Astrocyte (in vitro differentiated cells and primary cell): ENCODE measurements around the gene LHFPL3. TPM values are rescaled to one million over a fixed set of nuclear protein-coding genes. Genes with fewer than 3 reads are reported as not detected.
A peak's percentile ranks its signal among the peaks of the same experiment; 100 is the strongest.
"Not testable (repeated sequence)": the region's sequence is repeated elsewhere in the genome, so short reads cannot be mapped to it uniquely, and the experiment has no call there.

Source experiments
- DNase-seq: peaks from one replicate; pipeline ENCODE4 v3.0.0-alpha.2; 2010; ENCODE audit warnings: low read depth
- FAIRE-seq: peaks from 2 replicates; lab custom pipeline; 2011; peaks lifted over from hg19 to GRCh38; lab: Jason Lieb, UNC
- H2AFZ ChIP-seq: 2 replicates; pipeline ENCODE4 v1.6.0; 2012; ENCODE audit warnings: low read depth, low read length, inconsistent platforms
- H3K27ac ChIP-seq: 2 replicates; pipeline ENCODE4 v1.5.1; 2011; ENCODE audit warnings: low read depth, low read length, inconsistent platforms
- H3K27me3 ChIP-seq: 2 replicates; pipeline ENCODE4 v1.6.0; 2011; ENCODE audit warnings: low read length, inconsistent platforms; ENCODE audit not compliant: insufficient read depth
- H3K36me3 ChIP-seq: 2 replicates; pipeline ENCODE4 v1.5.1; 2011; ENCODE audit warnings: low read length, inconsistent platforms; ENCODE audit not compliant: insufficient read depth
- H3K4me1 ChIP-seq: 2 replicates; pipeline ENCODE4 v1.5.1; 2011; ENCODE audit warnings: low read length, inconsistent platforms; ENCODE audit not compliant: insufficient read depth
- H3K4me2 ChIP-seq: 2 replicates; pipeline ENCODE4 v1.6.0; 2012; ENCODE audit warnings: low read length, inconsistent platforms
- H3K4me3 ChIP-seq: 2 replicates; pipeline ENCODE4 v1.5.1; 2011; ENCODE audit warnings: low read depth, mild to moderate bottlenecking, low read length, inconsistent platforms; ENCODE audit not compliant: insufficient read depth
- H3K79me2 ChIP-seq: 2 replicates; pipeline ENCODE4 v1.6.0; 2012; ENCODE audit warnings: mild to moderate bottlenecking, low read length, inconsistent platforms; ENCODE audit not compliant: insufficient read depth
- H3K9ac ChIP-seq: 2 replicates; pipeline ENCODE4 v1.6.0; 2012; ENCODE audit warnings: mild to moderate bottlenecking, low read length, inconsistent platforms
- H3K9me3 ChIP-seq: 2 replicates; pipeline ENCODE4 v1.5.1; 2012; ENCODE audit warnings: low read depth, mild to moderate bottlenecking, low read length, inconsistent platforms; ENCODE audit not compliant: insufficient read depth
- H4K20me1 ChIP-seq: 2 replicates; pipeline ENCODE4 v1.6.0; 2012; ENCODE audit warnings: low read length, inconsistent platforms; ENCODE audit not compliant: insufficient read depth
- H3K27ac Mint-ChIP-seq: one replicate; pipeline ENCODE4 v1.8.0; 2021; ENCODE audit warnings: mild to moderate bottlenecking, mixed read lengths; ENCODE audit not compliant: unreplicated experiment
- H3K27me3 Mint-ChIP-seq: one replicate; pipeline ENCODE4 v1.8.0; 2021; ENCODE audit warnings: low read depth, mixed read lengths; ENCODE audit not compliant: unreplicated experiment
- H3K36me3 Mint-ChIP-seq: one replicate; pipeline ENCODE4 v1.8.0; 2021; ENCODE audit warnings: low read depth, mixed read lengths; ENCODE audit not compliant: unreplicated experiment
- H3K4me1 Mint-ChIP-seq: one replicate; pipeline ENCODE4 v1.8.0; 2021; ENCODE audit warnings: low read depth, mixed read lengths; ENCODE audit not compliant: unreplicated experiment
- H3K4me3 Mint-ChIP-seq: one replicate; pipeline ENCODE4 v1.8.0; 2021; ENCODE audit warnings: mild to moderate bottlenecking, moderate library complexity, mixed read lengths; ENCODE audit not compliant: unreplicated experiment
- H3K9me3 Mint-ChIP-seq: one replicate; pipeline ENCODE4 v1.8.0; 2021; ENCODE audit warnings: mild to moderate bottlenecking, mixed read lengths; ENCODE audit not compliant: unreplicated experiment
- EZH2 ChIP-seq: IDR thresholded peaks from 2 replicates; pipeline ENCODE4 v1.6.1; 2012; ENCODE audit warnings: mild to moderate bottlenecking, low read length, inconsistent platforms; ENCODE audit not compliant: insufficient read depth
- total RNA-seq: library from RNA; stranded (reverse); gene quantifications from 2 replicates; pipeline ENCODE4 v1.2.1, GENCODE V29; 2021
- TF ChIP-seq, protein P1 (sequence below): IDR thresholded peaks from 2 replicates; pipeline ENCODE4 v1.5.1; 2011; ENCODE audit warnings: low read depth, mild to moderate bottlenecking, inconsistent platforms, low read length, moderate library complexity; ENCODE audit not compliant: insufficient read depth

The LHFPL3 gene
- total RNA-seq, 1 donor from 2014 or later: not detected

DNA sequence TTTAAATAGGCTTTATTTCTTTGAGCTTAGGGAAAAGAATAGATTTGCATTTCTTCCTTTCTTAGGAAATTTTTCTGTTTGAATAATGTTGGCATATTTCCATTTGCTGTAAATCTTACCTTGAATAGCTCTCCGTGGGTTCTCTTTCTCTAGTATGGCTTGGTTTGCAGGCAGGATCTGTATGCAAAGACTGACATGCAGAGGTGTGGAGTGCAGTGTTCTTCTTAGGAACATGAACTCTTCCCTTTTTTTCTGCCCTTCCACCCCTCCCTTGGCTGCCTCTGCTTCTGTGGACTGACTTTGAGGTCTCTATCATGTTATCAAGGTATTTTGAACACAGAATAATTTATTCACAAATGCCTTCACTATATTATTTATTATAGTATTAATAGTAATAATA is 222.8 kb downstream of the LHFPL3 start:
- no peak overlapping the region for H3K4me3 Mint-ChIP-seq
- H3K4me1 Mint-ChIP-seq: no peaks in the 10 kb centered on the region
- H3K36me3 Mint-ChIP-seq: no peaks in the 10 kb centered on the region
- no peaks in the 10 kb centered on the region for H3K79me2 ChIP-seq
- H4K20me1 ChIP-seq: no peaks in the 10 kb centered on the region
- no peak overlapping the region for H3K27ac ChIP-seq
- H3K27me3 ChIP-seq: no peaks in the 10 kb centered on the region
- TF ChIP-seq, protein P1, sequence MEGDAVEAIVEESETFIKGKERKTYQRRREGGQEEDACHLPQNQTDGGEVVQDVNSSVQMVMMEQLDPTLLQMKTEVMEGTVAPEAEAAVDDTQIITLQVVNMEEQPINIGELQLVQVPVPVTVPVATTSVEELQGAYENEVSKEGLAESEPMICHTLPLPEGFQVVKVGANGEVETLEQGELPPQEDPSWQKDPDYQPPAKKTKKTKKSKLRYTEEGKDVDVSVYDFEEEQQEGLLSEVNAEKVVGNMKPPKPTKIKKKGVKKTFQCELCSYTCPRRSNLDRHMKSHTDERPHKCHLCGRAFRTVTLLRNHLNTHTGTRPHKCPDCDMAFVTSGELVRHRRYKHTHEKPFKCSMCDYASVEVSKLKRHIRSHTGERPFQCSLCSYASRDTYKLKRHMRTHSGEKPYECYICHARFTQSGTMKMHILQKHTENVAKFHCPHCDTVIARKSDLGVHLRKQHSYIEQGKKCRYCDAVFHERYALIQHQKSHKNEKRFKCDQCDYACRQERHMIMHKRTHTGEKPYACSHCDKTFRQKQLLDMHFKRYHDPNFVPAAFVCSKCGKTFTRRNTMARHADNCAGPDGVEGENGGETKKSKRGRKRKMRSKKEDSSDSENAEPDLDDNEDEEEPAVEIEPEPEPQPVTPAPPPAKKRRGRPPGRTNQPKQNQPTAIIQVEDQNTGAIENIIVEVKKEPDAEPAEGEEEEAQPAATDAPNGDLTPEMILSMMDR: no peak
- TF ChIP-seq EZH2: no peak
- no peak for DNase-seq
- peaks cover 14% of the 10 kb centered on the region for H3K27me3 Mint-ChIP-seq
- no peak overlapping the region for H3K4me2 ChIP-seq
- no peak overlapping the region for H3K4me3 ChIP-seq
- no peak overlapping the region for H2AFZ ChIP-seq
- no peaks in the 10 kb centered on the region for H3K4me1 ChIP-seq
- H3K9me3 ChIP-seq: no peaks in the 10 kb centered on the region
- peaks cover 3% of the 10 kb centered on the region for H3K9me3 Mint-ChIP-seq
- H3K36me3 ChIP-seq: no peaks in the 10 kb centered on the region
- H3K27ac Mint-ChIP-seq: no peak overlapping the region
- no peak for FAIRE-seq
- no peak overlapping the region for H3K9ac ChIP-seq

- H3K4me1 Mint-ChIP-seq: no peaks in the 10 kb centered on the region
- TF ChIP-seq EZH2: no peak
- TF ChIP-seq, protein P1: no peak
- Histone ChIP-seq H3K4me2 (no peak overlapping the region), H2AFZ (no peak overlapping the region), H3K4me3 (no peak overlapping the region), H3K27ac (no peak overlapping the region), H3K36me3 (no peaks in the 10 kb centered on the region), H3K79me2 (no peaks in the 10 kb centered on the region), H3K9me3 (no peaks in the 10 kb centered on the region), H3K4me1 (no peaks in the 10 kb centered on the region), H4K20me1 (no peaks in the 10 kb centered on the region), H3K9ac (no peak overlapping the region), H3K27me3 (no peaks in the 10 kb centered on the region)
- no peaks in the 10 kb centered on the region for H3K36me3 Mint-ChIP-seq
- FAIRE-seq: no peak
- H3K4me3 Mint-ChIP-seq: no peak overlapping the region
- DNase-seq: peak; percentile 2
- no peak overlapping the region for H3K27ac Mint-ChIP-seq
- H3K9me3 Mint-ChIP-seq: peaks cover 6% of the 10 kb centered on the region
- peaks cover 15% of the 10 kb centered on the region for H3K27me3 Mint-ChIP-seq
Observed at GRCh38 chr7:104552102-104552501, 223.7 kb downstream of the LHFPL3 start.

- Histone ChIP-seq H2AFZ (no peak overlapping the region), H3K27ac (no peak overlapping the region), H4K20me1 (no peaks in the 10 kb centered on the region), H3K9me3 (no peaks in the 10 kb centered on the region), H3K9ac (no peak overlapping the region), H3K4me2 (no peak overlapping the region), H3K79me2 (no peaks in the 10 kb centered on the region), H3K4me1 (no peaks in the 10 kb centered on the region), H3K27me3 (no peaks in the 10 kb centered on the region), H3K36me3 (no peaks in the 10 kb centered on the region), H3K4me3 (no peak overlapping the region)
- H3K9me3 Mint-ChIP-seq: peaks cover 8% of the 10 kb centered on the region
- no peak overlapping the region for H3K4me3 Mint-ChIP-seq
- H3K36me3 Mint-ChIP-seq: no peaks in the 10 kb centered on the region
- peaks cover 18% of the 10 kb centered on the region for H3K27me3 Mint-ChIP-seq
- H3K27ac Mint-ChIP-seq: no peak overlapping the region
- H3K4me1 Mint-ChIP-seq: no peaks in the 10 kb centered on the region
- TF ChIP-seq, protein P1: no peak
- TF ChIP-seq EZH2: no peak
- no peak for DNase-seq
- FAIRE-seq: no peak
Observed at GRCh38 chr7:104553074-104553473, 224.7 kb downstream of the LHFPL3 start.

DNA sequence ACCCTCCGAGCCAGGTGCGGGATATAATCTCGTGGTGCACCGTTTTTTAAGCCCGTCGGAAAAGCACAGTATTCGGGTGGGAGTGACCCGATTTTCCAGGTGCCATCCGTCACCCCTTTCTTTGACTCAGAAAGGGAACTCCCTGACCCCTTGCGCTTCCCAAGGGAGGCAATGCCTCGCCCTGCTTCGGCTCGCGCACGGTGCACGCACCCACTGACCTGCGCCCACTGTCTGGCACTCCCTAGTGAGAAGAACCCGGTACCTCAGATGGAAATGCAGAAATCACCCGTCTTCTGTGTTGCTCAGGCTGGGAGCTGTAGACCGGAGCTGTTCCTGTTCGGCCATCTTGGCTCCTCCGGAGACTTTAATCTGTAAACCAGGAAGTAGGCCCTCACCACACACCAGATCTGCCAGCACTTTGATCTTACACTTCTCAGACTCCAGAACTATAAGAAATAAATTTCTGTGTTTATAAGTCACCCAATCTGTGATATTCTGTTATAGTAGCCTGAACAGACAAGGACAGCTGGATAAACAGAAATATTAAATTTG is 235.0 kb downstream of the LHFPL3 start:
- not testable (repeated sequence) for H3K9me3 Mint-ChIP-seq, H2AFZ ChIP-seq, H3K27me3 ChIP-seq, H3K79me2 ChIP-seq, H4K20me1 ChIP-seq, H3K27ac Mint-ChIP-seq, H3K9ac ChIP-seq, H3K4me1 Mint-ChIP-seq, FAIRE-seq, DNase-seq, H3K4me3 Mint-ChIP-seq, H3K36me3 Mint-ChIP-seq, H3K36me3 ChIP-seq, H3K4me2 ChIP-seq, H3K4me3 ChIP-seq, H3K27me3 Mint-ChIP-seq, H3K4me1 ChIP-seq, H3K9me3 ChIP-seq, H3K27ac ChIP-seq
